Transverse colon (tissue), 4 donors: ENCODE measurements around the gene WDR7. TPM values are rescaled to one million over a fixed set of nuclear protein-coding genes. Genes with fewer than 3 reads are reported as not detected.

Experiments
- DNase-seq: peaks from one replicate; pipeline ENCODE4 v3.0.0-alpha.2; 2019
- H3K27ac ChIP-seq, 4 donors: fragments of 200-600 bp; sonication (generic); 2 replicates each; pipeline ENCODE4 v1.5.1; 2016 to 2018; ENCODE audit warnings: inconsistent platforms in 4 of 4
- H3K27me3 ChIP-seq: fragments of 200-600 bp; sonication (generic); 2 replicates; pipeline ENCODE4 v1.5.1; 2017; ENCODE audit warnings: inconsistent platforms
- H3K36me3 ChIP-seq, 4 donors: fragments of 200-600 bp; sonication (generic); 2 replicates each; pipeline ENCODE4 v1.5.1; 2017 to 2019; ENCODE audit warnings: inconsistent platforms in 4 of 4
- H3K4me1 ChIP-seq, 4 donors: fragments of 200-600 bp; sonication (generic); 2 replicates each; pipeline ENCODE4 v1.5.1; 2017 to 2020; ENCODE audit warnings: inconsistent platforms in 4 of 4
- H3K4me3 ChIP-seq, 4 donors: fragments of 200-600 bp; sonication (generic); 1 replicate in 1 of 4; 2 replicates in 3 of 4; pipeline versions ENCODE4 v1.5.1 to v1.6.1; 2017 to 2019; ENCODE audit warnings: inconsistent platforms in 4 of 4
- H3K9me3 ChIP-seq, 2 donors: fragments of 200-600 bp; sonication (generic); 2 replicates each; pipeline ENCODE4 v1.5.1; 2017 to 2019; ENCODE audit warnings: inconsistent platforms in 2 of 2
- EP300 ChIP-seq: sonication (generic); formaldehyde crosslinking; IDR thresholded peaks from one replicate; pipeline ENCODE4 v1.6.1; 2017; ENCODE audit warnings: antibody characterized with exemption, low read depth
- POLR2A ChIP-seq: fragments of 450-650 bp; IDR thresholded peaks from one replicate; pipeline ENCODE4 v1.6.1; 2016; ENCODE audit warnings: antibody characterized with exemption, mild to moderate bottlenecking, moderate library complexity
- POLR2AphosphoS5 ChIP-seq, 3 donors: sonication (generic); formaldehyde crosslinking; IDR thresholded peaks; one replicate each; pipeline ENCODE4 v1.6.1; 2016; ENCODE audit warnings: antibody characterized with exemption in 3 of 3
- WGBS, 2 donors: methylation state at CpG; one replicate each; pipeline ENCODE4 v1.1.5; 2018; ENCODE audit warnings: low coverage in 1 of 2; 5-methylcytosine and 5-hydroxymethylcytosine counted together
- in situ Hi-C, 4 donors: fragments of 200-750 bp; cut with MboI; loops; one replicate each; pipeline versions ENCODE4 v1.15.0 to v1.15.1; 2017; ENCODE audit warnings: low sequenced_read_pairs in 3 of 4, low pct_ligation_motif_present in 1 of 4, low pct_unique_long_range_greater_than_20kb in 1 of 4
- intact Hi-C: fragments of 100-400 bp; cut with DNase I; formaldehyde crosslinking; loops from one replicate; pipeline ENCODE4 v1.15.1; 2023; ENCODE audit warnings: low total_unique reads
- small RNA-seq, 4 donors: library from RNA; depleted of rRNA; stranded (forward); fragments of <200 nt; gene quantifications; one replicate each; pipeline ENCODE3, GENCODE V24; 2016
- total RNA-seq, 4 donors: library from RNA; depleted of rRNA; stranded (reverse); fragments of >200 nt; gene quantifications; one replicate each; pipeline ENCODE4 v1.1.0, GENCODE V29; 2016
- TF ChIP-seq, protein P1 (sequence below), 5 experiments: fragments of 200-600 bp in 3 of 5; fragments of 450-650 bp in 2 of 5; sonication (generic) in 3 of 5; IDR thresholded peaks; 1 replicate in 2 of 5; 2 replicates in 3 of 5; pipeline ENCODE4 v1.5.1; 2016 to 2017; ENCODE audit warnings: antibody characterized with exemption in 5 of 5, inconsistent platforms in 3 of 5, mild to moderate bottlenecking in 2 of 5, moderate library complexity in 1 of 5

Gene WDR7
- total RNA-seq, 4 donors from 2014 or later = 14.9 to 37.5 (median 27.9) TPM

DNA sequence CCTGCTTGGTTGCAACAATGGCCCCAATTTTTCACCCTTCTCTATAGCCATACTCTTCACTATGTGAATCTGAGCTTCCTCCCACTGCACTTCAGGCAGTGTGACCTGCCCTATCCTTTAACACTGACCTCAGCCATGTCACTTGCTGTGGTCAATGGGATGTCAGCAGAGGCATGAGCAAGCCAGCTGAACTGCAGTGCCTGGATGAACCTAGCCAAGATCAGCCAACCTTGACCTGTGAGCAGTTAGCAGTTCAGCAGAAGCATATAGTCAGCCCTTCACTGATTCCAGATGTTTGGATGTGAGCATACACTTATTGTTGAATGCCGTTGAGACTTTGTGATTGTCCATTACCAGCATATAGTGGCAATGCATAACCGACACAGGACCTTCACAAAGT is 432.3 kb downstream of the WDR7 start:
- intact Hi-C loops = no loop called here
- H3K36me3 ChIP-seq = no peaks in the 10 kb centered on the region
- 95 to 100% methylated on average over 1 to 2 of the region's 2 CpGs for WGBS, 2 donors
- no peaks in the 10 kb centered on the region for H3K4me1 ChIP-seq
- DNase-seq = no peak
- no peaks in the 10 kb centered on the region for H3K27me3 ChIP-seq
- no peaks in the 10 kb centered on the region for H3K9me3 ChIP-seq
- no peak overlapping the region for H3K27ac ChIP-seq
- in situ Hi-C loops = no loop called here
- no peak overlapping the region for H3K4me3 ChIP-seq
- TF ChIP-seq, protein P1, sequence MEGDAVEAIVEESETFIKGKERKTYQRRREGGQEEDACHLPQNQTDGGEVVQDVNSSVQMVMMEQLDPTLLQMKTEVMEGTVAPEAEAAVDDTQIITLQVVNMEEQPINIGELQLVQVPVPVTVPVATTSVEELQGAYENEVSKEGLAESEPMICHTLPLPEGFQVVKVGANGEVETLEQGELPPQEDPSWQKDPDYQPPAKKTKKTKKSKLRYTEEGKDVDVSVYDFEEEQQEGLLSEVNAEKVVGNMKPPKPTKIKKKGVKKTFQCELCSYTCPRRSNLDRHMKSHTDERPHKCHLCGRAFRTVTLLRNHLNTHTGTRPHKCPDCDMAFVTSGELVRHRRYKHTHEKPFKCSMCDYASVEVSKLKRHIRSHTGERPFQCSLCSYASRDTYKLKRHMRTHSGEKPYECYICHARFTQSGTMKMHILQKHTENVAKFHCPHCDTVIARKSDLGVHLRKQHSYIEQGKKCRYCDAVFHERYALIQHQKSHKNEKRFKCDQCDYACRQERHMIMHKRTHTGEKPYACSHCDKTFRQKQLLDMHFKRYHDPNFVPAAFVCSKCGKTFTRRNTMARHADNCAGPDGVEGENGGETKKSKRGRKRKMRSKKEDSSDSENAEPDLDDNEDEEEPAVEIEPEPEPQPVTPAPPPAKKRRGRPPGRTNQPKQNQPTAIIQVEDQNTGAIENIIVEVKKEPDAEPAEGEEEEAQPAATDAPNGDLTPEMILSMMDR (IDR thresholded peaks at IDR 0.05) = no peak
- TF ChIP-seq POLR2AphosphoS5 (IDR thresholded peaks at IDR 0.05) = no peak
- TF ChIP-seq POLR2A = no peak
- TF ChIP-seq EP300 = no peak

DNA sequence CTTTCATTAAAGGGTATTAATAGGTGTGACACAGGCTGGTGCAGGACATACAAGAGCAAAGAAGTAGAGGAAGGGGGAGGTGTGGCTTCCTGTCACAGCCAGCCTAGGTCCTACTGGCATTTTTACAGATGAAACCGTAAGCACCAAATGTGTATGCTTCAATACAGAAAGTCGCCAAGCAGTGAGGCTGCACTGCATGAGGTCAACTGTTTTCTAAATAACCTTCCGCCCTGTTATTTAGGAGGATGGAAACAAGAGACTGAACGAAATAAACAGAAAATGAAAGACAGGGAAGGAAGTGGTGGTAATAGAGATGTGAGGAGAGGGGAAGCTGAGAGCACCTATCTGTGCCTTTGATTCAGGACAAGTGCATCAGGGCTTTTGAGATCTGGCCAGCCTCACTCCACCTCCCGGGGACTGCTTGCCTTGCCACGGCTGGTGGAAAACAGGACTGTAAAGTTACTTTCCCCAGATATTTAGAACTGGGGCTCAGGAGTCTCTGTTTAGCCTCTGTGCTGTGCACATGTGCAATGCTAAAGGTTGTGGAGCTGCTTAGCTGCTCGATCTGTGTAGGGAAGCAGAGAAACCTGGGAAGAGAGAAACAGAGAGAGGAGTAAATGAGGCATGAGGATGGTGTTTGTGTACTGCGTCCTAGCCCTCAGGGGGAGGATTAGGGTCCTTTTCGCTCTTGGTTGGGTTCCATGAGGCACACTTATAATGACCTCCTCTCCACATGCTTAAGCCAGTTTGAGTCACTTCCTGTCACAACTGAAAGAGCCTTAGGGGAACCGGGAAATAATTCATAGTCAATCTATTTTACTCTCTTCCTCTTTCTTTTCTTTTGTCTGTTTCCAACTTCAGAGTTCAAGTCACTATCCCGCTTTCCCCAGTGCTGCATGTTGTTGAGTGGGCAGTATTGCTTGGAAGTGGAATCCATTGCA is 433.4 kb downstream of the WDR7 start:
- Histone ChIP-seq H3K9me3 (no peaks in the 10 kb centered on the region), H3K36me3 (no peaks in the 10 kb centered on the region), H3K27ac (no peak overlapping the region), H3K4me1 (no peaks in the 10 kb centered on the region), H3K27me3 (no peaks in the 10 kb centered on the region), H3K4me3 (no peak overlapping the region)
- intact Hi-C loops (no loop called here), in situ Hi-C loops (no loop called here)
- no peak for TF ChIP-seq POLR2AphosphoS5 (IDR thresholded peaks at IDR 0.05)
- no peak for DNase-seq
- 60 to 63% methylated on average over 8 to 11 of the region's 11 CpGs for WGBS, 2 donors

DNA sequence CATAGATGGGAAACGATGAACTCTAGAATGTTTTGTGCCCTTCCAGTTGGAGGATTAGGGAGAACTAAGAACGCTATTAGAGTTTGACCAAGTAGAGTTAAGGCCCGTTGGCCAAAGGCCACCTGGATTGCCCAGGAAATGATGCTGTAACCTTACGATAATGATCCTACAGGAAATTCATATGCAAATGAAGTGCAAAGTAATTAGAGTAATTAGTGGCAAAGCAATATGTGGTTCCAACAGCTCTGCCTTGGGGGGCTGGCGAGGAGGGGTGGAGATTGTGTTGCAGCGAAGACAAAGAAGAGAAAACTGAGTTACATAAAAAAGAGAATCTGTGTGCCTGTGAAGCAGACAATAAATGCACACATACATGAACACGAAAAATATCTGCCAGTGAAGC is 434.2 kb downstream of the WDR7 start:
- TF ChIP-seq POLR2A = no peak
- H3K4me1 ChIP-seq = no peaks in the 10 kb centered on the region
- no peaks in the 10 kb centered on the region for H3K27me3 ChIP-seq
- intact Hi-C loops = no loop called here
- H3K36me3 ChIP-seq = no peaks in the 10 kb centered on the region
- in situ Hi-C loops = no loop called here
- 72 to 74% methylated on average over 4 to 7 of the region's 7 CpGs for WGBS, 2 donors
- H3K9me3 ChIP-seq = no peaks in the 10 kb centered on the region
- DNase-seq = no peak
- no peak overlapping the region for H3K27ac ChIP-seq
- no peak overlapping the region for H3K4me3 ChIP-seq

DNA sequence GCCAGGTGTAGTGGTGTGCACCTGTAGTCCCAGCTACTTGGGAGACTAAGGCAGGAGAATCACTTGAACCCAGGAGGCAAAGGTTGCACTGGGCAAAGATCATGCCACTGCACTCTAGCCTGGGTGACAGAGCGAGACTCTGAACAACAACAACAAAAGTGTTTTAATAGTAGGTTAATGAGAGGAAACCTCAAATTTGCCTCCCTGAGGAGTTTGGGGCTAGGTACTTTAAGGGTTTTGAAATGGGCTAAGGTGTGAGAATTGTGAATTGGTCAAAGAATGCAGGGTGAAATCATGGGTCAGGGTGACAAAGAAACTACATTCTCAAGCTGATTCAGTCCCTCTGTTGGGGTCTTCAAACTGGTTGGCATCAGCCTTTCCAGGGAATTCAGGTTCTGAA is 435.0 kb downstream of the WDR7 start:
- H3K36me3 ChIP-seq = no peaks in the 10 kb centered on the region
- no peaks in the 10 kb centered on the region for H3K9me3 ChIP-seq
- WGBS, 2 donors = 72 to 78% methylated on average over 1 of the region's 1 CpG
- in situ Hi-C loops = no loop called here
- DNase-seq = no peak
- H3K27me3 ChIP-seq = no peaks in the 10 kb centered on the region
- no peaks in the 10 kb centered on the region for H3K4me1 ChIP-seq
- H3K4me3 ChIP-seq = no peak overlapping the region
- intact Hi-C loops = no loop called here
- TF ChIP-seq EP300 (no peak), POLR2A (no peak), POLR2AphosphoS5 (IDR thresholded peaks at IDR 0.05) (no peak)
- no peak overlapping the region for H3K27ac ChIP-seq

Small RNA genes lying within 50 kb of the gene (small RNA-seq; reads per million reads assigned to genes)
- gene RF00012 (0 reads per million in 4 donors), gene RF00019 (0 reads per million in 4 donors)

Other genes starting within 250 kb of the WDR7 start
- 10 to 100 TPM in 2 of 4 donors, 1 to 10 TPM in 2; 3.0 to 42.1 (median 18.0) TPM for gene TXNL1, start 12.8 kb upstream of the WDR7 start, total RNA-seq